Mammary epithelial cell (primary cell): ENCODE data around the gene MBLAC1.

Experiments used
- CTCF ChIP-seq, 2 donors: IDR thresholded peaks in 1 of 2; conservative IDR thresholded peaks in 1 of 2; 2 replicates each; pipeline ENCODE4 v1.5.1; 2011 to 2012; ENCODE audit warnings: inconsistent platforms in 2 of 2, low read length in 2 of 2, mild to moderate bottlenecking in 2 of 2, control low read depth in 1 of 2, low read depth in 1 of 2; ENCODE audit not compliant: insufficient read depth in 1 of 2; ENCODE audit errors: extremely low read depth in 1 of 2
- EZH2 ChIP-seq: IDR thresholded peaks from 2 replicates; pipeline ENCODE4 v1.6.1; 2012; ENCODE audit warnings: low read length, inconsistent platforms, borderline replicate concordance

- TF ChIP-seq CTCF (conservative IDR thresholded peaks at IDR 0.05 in 1 of 2, IDR thresholded peaks at IDR 0.05 in 1 of 2; ENCODE audit: extremely low read depth in 1 of 2, insufficient read depth in 1 of 2, low read depth in 1 of 2, low read length in 2 of 2) (no peak), EZH2 (no peak)
Measured at GRCh38 chr7:100148559-100149328, 22.0 kb downstream of the MBLAC1 start, which contains the start of gene LAMTOR4.
